Measurements from ENCODE around the gene TRAF3.
"Not testable (repeated sequence)": the region's sequence is repeated elsewhere in the genome, so short reads cannot be mapped to it uniquely, and the experiment has no call there.

TRAF3 gene

GRCh38 chr14:102924632-102925588 lies 147.7 kb downstream of the TRAF3 start:
- TF ChIP-seq CTCF (conservative IDR thresholded peaks at IDR 0.05): no peak

GRCh38 chr14:102925646-102926045 lies 148.4 kb downstream of the TRAF3 start:
- TF ChIP-seq CTCF (conservative IDR thresholded peaks at IDR 0.05): no peak
- H3K27ac ChIP-seq: no peak overlapping the region

More at GRCh38 chr14:102924632-102925588, 147.7 kb downstream of the TRAF3 start:
- no peak overlapping the region for H3K27ac ChIP-seq

GRCh38 chr14:102926104-102926503 lies 148.9 kb downstream of the TRAF3 start:
- TF ChIP-seq CTCF (conservative IDR thresholded peaks at IDR 0.05): no peak

GRCh38 chr14:102926840-102927239 lies 149.6 kb downstream of the TRAF3 start:
- H3K27ac ChIP-seq: not testable (repeated sequence)

More at GRCh38 chr14:102926104-102926503, 148.9 kb downstream of the TRAF3 start:
- no peak overlapping the region for H3K27ac ChIP-seq

- H3K27ac ChIP-seq: no peak overlapping the region
- no peak for TF ChIP-seq CTCF (conservative IDR thresholded peaks at IDR 0.05)
These were observed 150.2 kb downstream of the TRAF3 start for GRCh38 chr14:102927346-102927877.

GRCh38 chr14:102927878-102928411 lies 150.7 kb downstream of the TRAF3 start:
- TF ChIP-seq CTCF (conservative IDR thresholded peaks at IDR 0.05): no peak
- no peak overlapping the region for H3K27ac ChIP-seq

- no peak for TF ChIP-seq CTCF (conservative IDR thresholded peaks at IDR 0.05)
- H3K27ac ChIP-seq: peak overlapping the region; percentile 54; the same call in 1 of the 2 replicates
These were observed 151.4 kb downstream of the TRAF3 start for GRCh38 chr14:102928412-102929240.

Data from VCaP (cell line).